GM19025 (cell line): Measurements from ENCODE around the gene SLC34A1.

Experiments used
- ATAC-seq: cut with Tn5 transposase; IDR thresholded peaks from one replicate; pipeline ENCODE4 v1.9.1; 2021; ENCODE audit warnings: mild to moderate bottlenecking, low read depth, moderate library complexity; ENCODE audit not compliant: unreplicated experiment

Gene SLC34A1

GRCh38 chr5:177429248-177430040, 45.2 kb downstream of the SLC34A1 start:
- no peak for ATAC-seq

- ATAC-seq = no peak
These were observed 46.1 kb downstream of the SLC34A1 start for GRCh38 chr5:177430140-177430951.

- no peak for ATAC-seq
These were observed 46.7 kb downstream of the SLC34A1 start for GRCh38 chr5:177430972-177431316.

- peak; percentile 47 for ATAC-seq
These were observed 47.3 kb downstream of the SLC34A1 start for GRCh38 chr5:177431317-177432142.

GRCh38 chr5:177432143-177432838, 48.1 kb downstream of the SLC34A1 start:
- ATAC-seq = no peak

GRCh38 chr5:177432839-177433657, 48.8 kb downstream of the SLC34A1 start:
- ATAC-seq = no peak

GRCh38 chr5:177433658-177434217, 49.5 kb downstream of the SLC34A1 start:
- no peak for ATAC-seq

GRCh38 chr5:177434437-177434836, 50.2 kb downstream of the SLC34A1 start:
- no peak for ATAC-seq

GRCh38 chr5:177434942-177435738, 50.9 kb downstream of the SLC34A1 start:
- ATAC-seq = no peak

- ATAC-seq = no peak
These were observed 51.8 kb downstream of the SLC34A1 start for GRCh38 chr5:177435847-177436536.

- no peak for ATAC-seq
These were observed 53.4 kb downstream of the SLC34A1 start for GRCh38 chr5:177437623-177438022.

- no peak for ATAC-seq
These were observed 54.2 kb downstream of the SLC34A1 start for GRCh38 chr5:177438468-177438867.

- ATAC-seq = no peak
These were observed 55.4 kb downstream of the SLC34A1 start for GRCh38 chr5:177439518-177440053.

GRCh38 chr5:177440211-177440989, 56.2 kb downstream of the SLC34A1 start:
- ATAC-seq = no peak

GRCh38 chr5:177440990-177441780, 57.0 kb downstream of the SLC34A1 start:
- no peak for ATAC-seq
